ENCODE measurements around the gene ENTPD1. TPM values are rescaled to one million over a fixed set of nuclear protein-coding genes. Genes with fewer than 3 reads are reported as not detected.

Gene ENTPD1
- total RNA-seq, 2 experiments from 2014 or later = 150 to 395 TPM

- Mint-ChIP-seq H3K36me3 (peaks cover 58% of the 10 kb centered on the region), H3K4me1 (peaks cover 85% of the 10 kb centered on the region), H3K27ac (peak overlapping the region; percentile 84), H3K27me3 (no peaks in the 10 kb centered on the region), H3K4me3 (no peak overlapping the region), H3K9me3 (ENCODE audit: low read depth) (no peaks in the 10 kb centered on the region)
- ATAC-seq (peak; percentile 21), DNase-seq (no peak)
- CTCF ChIA-PET = interaction anchor here (1.0 to 24.9 kb wide), 13 partner anchors 10 to 162 kb away, joined by 3 to 444 read pairs (median 7); partner anchors contain the start of genes ENTPD1 and TCTN3
Measured at GRCh38 chr10:95840681-95841080, 84.7 kb downstream of the ENTPD1 start.

- Mint-ChIP-seq H3K4me1 (peaks cover 79% of the 10 kb centered on the region), H3K9me3 (ENCODE audit: low read depth) (no peaks in the 10 kb centered on the region), H3K4me3 (no peak overlapping the region), H3K36me3 (peaks cover 59% of the 10 kb centered on the region), H3K27ac (peak overlapping the region; percentile 84), H3K27me3 (no peaks in the 10 kb centered on the region)
- CTCF ChIA-PET = interaction anchor here (0.6 to 24.9 kb wide), 25 partner anchors 8 to 163 kb away, joined by 3 to 444 read pairs (median 4); partner anchors contain the start of genes ENTPD1 and TCTN3
- ATAC-seq (peak; percentile 65), DNase-seq (no peak)
Measured at GRCh38 chr10:95841661-95842498, 85.9 kb downstream of the ENTPD1 start.

GRCh38 chr10:95845411-95845810 lies 89.4 kb downstream of the ENTPD1 start:
- CTCF ChIA-PET = interaction anchor here (1.0 to 24.9 kb wide), 6 partner anchors 20 to 171 kb away, joined by 3 to 444 read pairs (median 28); partner anchors contain the start of genes ENTPD1 and TCTN3
- H3K4me3 Mint-ChIP-seq = no peak overlapping the region
- no peak for ATAC-seq
- peaks cover 76% of the 10 kb centered on the region for H3K36me3 Mint-ChIP-seq
- no peaks in the 10 kb centered on the region for H3K27me3 Mint-ChIP-seq
- DNase-seq = no peak
- H3K9me3 Mint-ChIP-seq (ENCODE audit: low read depth) = no peaks in the 10 kb centered on the region
- peaks cover 46% of the 10 kb centered on the region for H3K4me1 Mint-ChIP-seq
- H3K27ac Mint-ChIP-seq = peak overlapping the region; percentile 65

GRCh38 chr10:95847007-95847406 lies 91.0 kb downstream of the ENTPD1 start:
- CTCF ChIA-PET = interaction anchor here (7.8 to 24.9 kb wide), 2 partner anchors 19 to 152 kb away, joined by 81 to 444 read pairs; partner anchors contain the start of gene TCTN3
- Mint-ChIP-seq H3K27ac (no peak overlapping the region), H3K4me3 (no peak overlapping the region), H3K4me1 (peaks cover 31% of the 10 kb centered on the region), H3K9me3 (ENCODE audit: low read depth) (no peaks in the 10 kb centered on the region), H3K36me3 (peaks cover 76% of the 10 kb centered on the region), H3K27me3 (no peaks in the 10 kb centered on the region)
- ATAC-seq (no peak), DNase-seq (no peak)

- Mint-ChIP-seq H3K27ac (no peak overlapping the region), H3K4me1 (peaks cover 20% of the 10 kb centered on the region), H3K27me3 (no peaks in the 10 kb centered on the region), H3K4me3 (no peak overlapping the region), H3K36me3 (peaks cover 69% of the 10 kb centered on the region), H3K9me3 (ENCODE audit: low read depth) (no peaks in the 10 kb centered on the region)
- CTCF ChIA-PET = interaction anchor here (1.2 to 24.9 kb wide), 3 partner anchors 10 to 154 kb away, joined by 5 to 444 read pairs (median 6); partner anchors contain the start of gene TCTN3
- DNase-seq (no peak), ATAC-seq (no peak)
Measured at GRCh38 chr10:95848841-95849240, 92.9 kb downstream of the ENTPD1 start.

- DNase-seq = no peak
- no peak for ATAC-seq
- H3K9me3 Mint-ChIP-seq (ENCODE audit: low read depth) = no peaks in the 10 kb centered on the region
- CTCF ChIA-PET = interaction anchor here (1.1 to 24.9 kb wide), 2 partner anchors 9 to 156 kb away, joined by 4 to 444 read pairs; partner anchors contain the start of gene TCTN3
- no peak overlapping the region for H3K4me3 Mint-ChIP-seq
- H3K27me3 Mint-ChIP-seq = peaks cover 4% of the 10 kb centered on the region
- no peak overlapping the region for H3K27ac Mint-ChIP-seq
- H3K4me1 Mint-ChIP-seq = peaks cover 3% of the 10 kb centered on the region
- peaks cover 59% of the 10 kb centered on the region for H3K36me3 Mint-ChIP-seq
Measured at GRCh38 chr10:95850791-95851190, 94.8 kb downstream of the ENTPD1 start.

GRCh38 chr10:95860166-95860940 lies 104.4 kb downstream of the ENTPD1 start:
- DNase-seq = no peak
- no peaks in the 10 kb centered on the region for H3K27me3 Mint-ChIP-seq
- peaks cover 34% of the 10 kb centered on the region for H3K4me1 Mint-ChIP-seq
- H3K27ac Mint-ChIP-seq = no peak overlapping the region
- H3K4me3 Mint-ChIP-seq = no peak overlapping the region
- CTCF ChIA-PET = interaction anchor here (1.5 to 5.6 kb wide), 4 partner anchors 12 to 167 kb away, joined by 4 to 37 read pairs (median 4); partner anchors contain the start of gene TCTN3
- ATAC-seq = no peak
- no peaks in the 10 kb centered on the region for H3K9me3 Mint-ChIP-seq (ENCODE audit: low read depth)
- H3K36me3 Mint-ChIP-seq = peaks cover 61% of the 10 kb centered on the region

- no peaks in the 10 kb centered on the region for H3K27me3 Mint-ChIP-seq
- no peaks in the 10 kb centered on the region for H3K9me3 Mint-ChIP-seq (ENCODE audit: low read depth)
- CTCF ChIA-PET = interaction anchor here (1.5 to 5.6 kb wide), 3 partner anchors 11 to 168 kb away, joined by 4 to 37 read pairs (median 4); partner anchors contain the start of gene TCTN3
- ATAC-seq (no peak), DNase-seq (no peak)
- no peak overlapping the region for H3K4me3 Mint-ChIP-seq
- no peak overlapping the region for H3K27ac Mint-ChIP-seq
- peaks cover 41% of the 10 kb centered on the region for H3K4me1 Mint-ChIP-seq
- peaks cover 64% of the 10 kb centered on the region for H3K36me3 Mint-ChIP-seq
Measured at GRCh38 chr10:95861386-95861785, 105.4 kb downstream of the ENTPD1 start.

GRCh38 chr10:95864906-95865813 lies 109.2 kb downstream of the ENTPD1 start:
- H3K27ac Mint-ChIP-seq = peak overlapping the region; percentile 79

GRCh38 chr10:95865814-95866466 lies 110.0 kb downstream of the ENTPD1 start:
- H3K9me3 Mint-ChIP-seq (ENCODE audit: low read depth) = no peaks in the 10 kb centered on the region
- DNase-seq (no peak), ATAC-seq (no peak)
- peaks cover 54% of the 10 kb centered on the region for H3K4me1 Mint-ChIP-seq
- H3K27ac Mint-ChIP-seq = peak overlapping the region; percentile 79
- no peaks in the 10 kb centered on the region for H3K27me3 Mint-ChIP-seq
- peaks cover 61% of the 10 kb centered on the region for H3K36me3 Mint-ChIP-seq
- CTCF ChIA-PET = interaction anchor here (1.1 to 5.8 kb wide), 11 partner anchors 9 to 200 kb away, joined by 3 to 143 read pairs (median 6); partner anchors contain the start of gene TCTN3
- no peak overlapping the region for H3K4me3 Mint-ChIP-seq

More at GRCh38 chr10:95864906-95865813, 109.2 kb downstream of the ENTPD1 start:
- Mint-ChIP-seq H3K27me3 (no peaks in the 10 kb centered on the region), H3K36me3 (peaks cover 60% of the 10 kb centered on the region), H3K4me1 (peaks cover 57% of the 10 kb centered on the region), H3K9me3 (ENCODE audit: low read depth) (no peaks in the 10 kb centered on the region), H3K4me3 (no peak overlapping the region)
- CTCF ChIA-PET = interaction anchor here (0.7 to 5.8 kb wide), 19 partner anchors 9 to 435 kb away, joined by 3 to 143 read pairs (median 4); partner anchors contain the start of genes ALDH18A1, ENTPD1 and TCTN3
- ATAC-seq = peak; percentile 91
- DNase-seq = peak; percentile 73

GRCh38 chr10:95866467-95866842 lies 110.5 kb downstream of the ENTPD1 start:
- no peaks in the 10 kb centered on the region for H3K9me3 Mint-ChIP-seq (ENCODE audit: low read depth)
- H3K4me3 Mint-ChIP-seq = no peak overlapping the region
- DNase-seq (no peak), ATAC-seq (no peak)
- no peaks in the 10 kb centered on the region for H3K27me3 Mint-ChIP-seq
- peaks cover 53% of the 10 kb centered on the region for H3K4me1 Mint-ChIP-seq
- H3K27ac Mint-ChIP-seq = no peak overlapping the region
- H3K36me3 Mint-ChIP-seq = peaks cover 57% of the 10 kb centered on the region
- CTCF ChIA-PET = interaction anchor here (2.3 to 5.8 kb wide), 3 partner anchors 23 to 177 kb away, joined by 7 to 143 read pairs (median 81); partner anchors contain the start of gene TCTN3

Measured in activated CD8-positive, alpha-beta memory T cell treated with anti-CD3 and anti-CD28 coated beads, Interleukin-2, amount 10 ng/mL, durations not matched to agents 7 days and 5 days (primary cell).